Measurements from ENCODE around the gene HMGCS1. TPM values are rescaled to one million over a fixed set of nuclear protein-coding genes. Genes with fewer than 3 reads are reported as not detected.

The HMGCS1 gene
- 100 to 1,000 TPM; 194 to 360 TPM for total RNA-seq
- polyA plus RNA-seq: 100 to 1,000 TPM in 1 of 2 donors, 10 to 100 TPM in 1; 91.9 to 135 TPM
- long read RNA-seq, donor 1, partial matches to known transcripts: 5 of 14 reads
- long read RNA-seq, donor 1, other reads (novel, unspliced or antisense): 0 of 14 reads
- long read RNA-seq, donor 2, partial matches to known transcripts: 0 of 2 reads
- long read RNA-seq, donor 2, other reads (novel, unspliced or antisense): 0 of 2 reads
- long read RNA-seq, donor 3, partial matches to known transcripts: 0 of 11 reads
- long read RNA-seq, donor 3, other reads (novel, unspliced or antisense): 0 of 11 reads
- long read RNA-seq, donor 4, partial matches to known transcripts: 0 of 5 reads
- long read RNA-seq, donor 4, other reads (novel, unspliced or antisense): 0 of 5 reads
- long read RNA-seq, donor 5, transcript HMGCS1-202 (10 exons, 3,466 nt): major isoform, 8 of 19 reads
- long read RNA-seq, donor 5, partial matches to known transcripts: 0 of 19 reads
- long read RNA-seq, donor 5, other reads (novel, unspliced or antisense): 0 of 19 reads

DNA sequence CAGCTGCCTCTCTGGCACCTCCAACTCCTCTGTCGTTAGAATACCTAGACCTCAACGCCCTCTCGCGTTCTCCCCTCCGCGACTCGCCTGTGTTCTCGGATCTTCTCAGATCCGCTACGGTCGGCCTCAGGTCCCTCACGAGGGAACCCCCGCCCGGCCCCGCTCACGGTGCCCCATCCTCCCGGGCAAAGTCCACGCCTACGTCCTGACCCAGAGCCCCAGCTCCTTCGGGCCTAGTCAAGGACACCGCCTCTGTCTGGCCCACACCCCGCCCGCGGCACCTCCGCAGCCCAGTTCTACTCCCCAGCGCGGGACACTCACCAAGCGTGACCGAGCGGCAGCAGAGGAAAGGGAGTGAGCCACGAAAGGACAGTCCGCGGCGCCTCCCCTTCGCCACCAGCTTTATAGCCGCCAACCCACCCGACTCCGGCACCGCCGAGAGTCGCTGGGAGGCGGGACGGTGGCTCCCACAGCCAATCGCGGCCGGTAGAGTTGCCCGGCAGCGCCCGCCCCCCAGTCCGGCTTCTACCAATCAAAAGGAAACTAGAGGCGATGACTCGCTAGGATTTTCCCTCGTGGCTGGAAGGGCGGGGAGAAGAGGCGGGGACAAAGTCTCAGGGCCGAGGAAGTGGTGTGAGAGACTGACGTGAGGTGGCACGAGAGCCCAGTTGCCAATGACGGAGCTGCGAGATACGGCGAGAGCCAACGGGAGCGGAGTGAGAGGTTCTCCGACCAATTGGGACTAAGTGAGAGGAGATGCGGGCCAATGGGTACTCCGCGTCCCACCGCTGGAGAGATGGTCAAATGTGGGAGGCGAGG, at the start of gene HMGCS1:
Gene HMGCS1 (minus strand): TSS at position 378 of the 819 bp plus-strand sequence. CDS start 14,447 bp downstream, outside the sequence.
- TF ChIP-seq, protein P1, sequence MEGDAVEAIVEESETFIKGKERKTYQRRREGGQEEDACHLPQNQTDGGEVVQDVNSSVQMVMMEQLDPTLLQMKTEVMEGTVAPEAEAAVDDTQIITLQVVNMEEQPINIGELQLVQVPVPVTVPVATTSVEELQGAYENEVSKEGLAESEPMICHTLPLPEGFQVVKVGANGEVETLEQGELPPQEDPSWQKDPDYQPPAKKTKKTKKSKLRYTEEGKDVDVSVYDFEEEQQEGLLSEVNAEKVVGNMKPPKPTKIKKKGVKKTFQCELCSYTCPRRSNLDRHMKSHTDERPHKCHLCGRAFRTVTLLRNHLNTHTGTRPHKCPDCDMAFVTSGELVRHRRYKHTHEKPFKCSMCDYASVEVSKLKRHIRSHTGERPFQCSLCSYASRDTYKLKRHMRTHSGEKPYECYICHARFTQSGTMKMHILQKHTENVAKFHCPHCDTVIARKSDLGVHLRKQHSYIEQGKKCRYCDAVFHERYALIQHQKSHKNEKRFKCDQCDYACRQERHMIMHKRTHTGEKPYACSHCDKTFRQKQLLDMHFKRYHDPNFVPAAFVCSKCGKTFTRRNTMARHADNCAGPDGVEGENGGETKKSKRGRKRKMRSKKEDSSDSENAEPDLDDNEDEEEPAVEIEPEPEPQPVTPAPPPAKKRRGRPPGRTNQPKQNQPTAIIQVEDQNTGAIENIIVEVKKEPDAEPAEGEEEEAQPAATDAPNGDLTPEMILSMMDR (IDR thresholded peaks at IDR 0.05; ENCODE audit: control extremely low read depth, extremely low read depth): no peak
- Histone ChIP-seq H3K36me3 (ENCODE audit: control insufficient read depth in 4 of 4, insufficient read depth in 4 of 4, low read length in 4 of 4) (no peaks in the 10 kb centered on the region), H3K9me3 (ENCODE audit: control insufficient read depth in 4 of 4, insufficient read depth in 3 of 4, low read length in 3 of 4) (no peaks in the 10 kb centered on the region), H3K27ac (ENCODE audit: low read depth in 1 of 2, low read length in 1 of 2) (peak within 1 kb of the TSS; percentile 94 to 95), H3K4me3 (peak within 1 kb of the TSS; percentile 83), H3K9ac (ENCODE audit: insufficient read depth in 1 of 2, low read length in 2 of 2) (peak within 1 kb of the TSS; percentile 75 to 96), H3K4me1 (ENCODE audit: control insufficient read depth in 5 of 5, insufficient read depth in 5 of 5, low read length in 5 of 5) (peaks cover 3 to 27% (median 6%) of the 10 kb centered on the region in 5 donors), H3K27me3 (ENCODE audit: control insufficient read depth in 3 of 3, insufficient read depth in 3 of 3, low read length in 2 of 3) (no peaks in the 10 kb centered on the region)
- peak; percentile 99 to 100 (median 100) for DNase-seq
- peak; percentile 97 for ATAC-seq (ENCODE audit: insufficient read depth, low FRiP score)
- WGBS, 2 donors: 0 to 1% methylated on average over 70 of the region's 70 CpGs

DNA sequence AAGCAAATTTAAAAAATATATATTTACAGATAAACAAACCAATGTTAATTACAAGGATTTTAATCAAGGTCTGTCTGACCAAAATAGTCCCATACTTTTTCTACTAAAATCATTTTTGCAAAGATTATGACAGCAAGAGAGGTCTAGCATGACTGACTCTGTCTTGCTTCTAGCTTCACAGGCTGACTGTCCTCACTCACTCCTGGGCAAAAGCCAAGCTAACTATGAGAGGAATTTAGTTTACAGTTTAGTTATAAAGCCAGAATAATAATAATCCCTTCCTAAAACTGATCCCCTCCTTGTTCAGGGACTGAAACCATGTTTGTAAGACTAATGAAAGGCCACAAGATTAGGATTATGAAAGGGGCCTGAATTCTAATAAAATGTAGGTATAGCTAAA, 45.5 kb upstream of the HMGCS1 start:
- H3K27ac ChIP-seq (ENCODE audit: low read depth in 1 of 2, low read length in 1 of 2): no peak overlapping the region
- no peak overlapping the region for H3K9ac ChIP-seq (ENCODE audit: insufficient read depth in 1 of 2, low read length in 2 of 2)
- H3K4me1 ChIP-seq (ENCODE audit: control insufficient read depth in 5 of 5, insufficient read depth in 5 of 5, low read length in 5 of 5): peaks cover 0 to 26% (median 9%) of the 10 kb centered on the region in 5 donors
- TF ChIP-seq, protein P1 (IDR thresholded peaks at IDR 0.05; ENCODE audit: control extremely low read depth, extremely low read depth): no peak
- H3K9me3 ChIP-seq (ENCODE audit: control insufficient read depth in 4 of 4, insufficient read depth in 3 of 4, low read length in 3 of 4): peaks cover 0 to 12% (median 3%) of the 10 kb centered on the region in 4 donors
- H3K27me3 ChIP-seq (ENCODE audit: control insufficient read depth in 3 of 3, insufficient read depth in 3 of 3, low read length in 2 of 3): no peaks in the 10 kb centered on the region
- no peak overlapping the region for H3K4me3 ChIP-seq
- DNase-seq (peak; percentile 55 to 86 (median 85)), ATAC-seq (ENCODE audit: insufficient read depth, low FRiP score) (no peak)
- H3K36me3 ChIP-seq (ENCODE audit: control insufficient read depth in 4 of 4, insufficient read depth in 4 of 4, low read length in 4 of 4): no peaks in the 10 kb centered on the region

DNA sequence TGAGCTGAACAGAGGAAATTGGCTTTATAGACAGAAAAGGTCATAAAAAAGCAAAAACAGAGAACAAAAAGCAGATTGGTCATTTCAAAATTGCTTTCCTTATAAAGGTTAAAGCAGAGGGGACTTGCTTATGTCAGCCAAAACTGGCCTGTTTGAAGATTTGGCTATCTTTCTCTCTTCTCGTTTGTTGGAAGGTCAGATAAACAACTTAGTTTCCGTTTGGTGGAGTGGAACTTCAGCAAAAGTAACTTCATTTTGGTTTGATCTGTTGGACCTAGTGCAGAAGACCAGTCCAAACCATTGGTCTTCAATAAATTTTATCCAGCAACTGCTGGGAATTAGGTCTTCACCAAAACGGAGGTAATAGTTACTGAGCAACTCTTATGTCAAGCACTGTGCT, 45.1 kb upstream of the HMGCS1 start:
- TF ChIP-seq, protein P1 (IDR thresholded peaks at IDR 0.05; ENCODE audit: control extremely low read depth, extremely low read depth): no peak
- DNase-seq: peak in 1 of 3 donors; percentile 91
- H3K27ac ChIP-seq (ENCODE audit: low read depth in 1 of 2, low read length in 1 of 2): no peak overlapping the region
- peaks cover 0 to 12% (median 3%) of the 10 kb centered on the region in 4 donors for H3K9me3 ChIP-seq (ENCODE audit: control insufficient read depth in 4 of 4, insufficient read depth in 3 of 4, low read length in 3 of 4)
- no peak overlapping the region for H3K4me3 ChIP-seq
- WGBS, 2 donors: 38 to 66% methylated on average over 3 of the region's 3 CpGs
- no peak for ATAC-seq (ENCODE audit: insufficient read depth, low FRiP score)
- H3K36me3 ChIP-seq (ENCODE audit: control insufficient read depth in 4 of 4, insufficient read depth in 4 of 4, low read length in 4 of 4): no peaks in the 10 kb centered on the region
- peaks cover 0 to 28% (median 9%) of the 10 kb centered on the region in 5 donors for H3K4me1 ChIP-seq (ENCODE audit: control insufficient read depth in 5 of 5, insufficient read depth in 5 of 5, low read length in 5 of 5)
- no peaks in the 10 kb centered on the region for H3K27me3 ChIP-seq (ENCODE audit: control insufficient read depth in 3 of 3, insufficient read depth in 3 of 3, low read length in 2 of 3)
- no peak overlapping the region for H3K9ac ChIP-seq (ENCODE audit: insufficient read depth in 1 of 2, low read length in 2 of 2)

Data from lung (tissue), 16 donors.